ENCODE data around the gene HSPA9. TPM values are rescaled to one million over a fixed set of nuclear protein-coding genes. Genes with fewer than 3 reads are reported as not detected.

The HSPA9 gene
- total and polyA plus RNA-seq, 9 of the 15 experiments (the other 6 are each of a cell fraction or from before 2014, with no cell fraction given) = 195 to 583 (median 514) TPM

- TF ChIP-seq PHTF2 (CRISPR knock-in tag; IDR thresholded peaks at IDR 0.05) (no peak), ZNF124 (CRISPR knock-in tag; IDR thresholded peaks at IDR 0.05) (no peak), CCNT2 (IDR thresholded peaks at IDR 0.05; ENCODE audit: borderline replicate concordance, extremely low read depth, insufficient read length, low read depth, low read length) (peak; percentile 82), RBBP5 (IDR thresholded peaks at IDR 0.05; ENCODE audit: borderline replicate concordance, insufficient read depth, low read length, poor library complexity, severe bottlenecking) (peak; percentile 98), KLF16 (IDR thresholded peaks at IDR 0.05) (no peak), SAP30 (IDR thresholded peaks at IDR 0.05; ENCODE audit: borderline replicate concordance, insufficient read depth, low read depth, low read length, poor library complexity, severe bottlenecking) (peak; percentile 99), GTF2A2 (tag; IDR thresholded peaks at IDR 0.05) (0 out of 2 replicates have a peak, but pooled peaks have one; percentile 20), ZNF316 (IDR thresholded peaks at IDR 0.05) (no peak), POLR2AphosphoS2 (IDR thresholded peaks at IDR 0.05; ENCODE audit: low read length) (no peak; the same call in 1 of the 2 replicates), SNRNP70 (optimal IDR thresholded peaks at IDR 0.05; ENCODE audit: low read depth, low read length) (no peak), CREB3 (tag; conservative IDR thresholded peaks at IDR 0.05; ENCODE audit: low read depth) (no peak; the same call in 1 of the 2 replicates), SRSF1 (IDR thresholded peaks at IDR 0.05; ENCODE audit: low read depth, low read length) (no peak), SETDB1 (IDR thresholded peaks at IDR 0.05; ENCODE audit: low read length) (no peak), ZBED1 (IDR thresholded peaks at IDR 0.05) (no peak; the same call in 1 of the 2 replicates)
- TF ChIP-seq, protein P1, sequence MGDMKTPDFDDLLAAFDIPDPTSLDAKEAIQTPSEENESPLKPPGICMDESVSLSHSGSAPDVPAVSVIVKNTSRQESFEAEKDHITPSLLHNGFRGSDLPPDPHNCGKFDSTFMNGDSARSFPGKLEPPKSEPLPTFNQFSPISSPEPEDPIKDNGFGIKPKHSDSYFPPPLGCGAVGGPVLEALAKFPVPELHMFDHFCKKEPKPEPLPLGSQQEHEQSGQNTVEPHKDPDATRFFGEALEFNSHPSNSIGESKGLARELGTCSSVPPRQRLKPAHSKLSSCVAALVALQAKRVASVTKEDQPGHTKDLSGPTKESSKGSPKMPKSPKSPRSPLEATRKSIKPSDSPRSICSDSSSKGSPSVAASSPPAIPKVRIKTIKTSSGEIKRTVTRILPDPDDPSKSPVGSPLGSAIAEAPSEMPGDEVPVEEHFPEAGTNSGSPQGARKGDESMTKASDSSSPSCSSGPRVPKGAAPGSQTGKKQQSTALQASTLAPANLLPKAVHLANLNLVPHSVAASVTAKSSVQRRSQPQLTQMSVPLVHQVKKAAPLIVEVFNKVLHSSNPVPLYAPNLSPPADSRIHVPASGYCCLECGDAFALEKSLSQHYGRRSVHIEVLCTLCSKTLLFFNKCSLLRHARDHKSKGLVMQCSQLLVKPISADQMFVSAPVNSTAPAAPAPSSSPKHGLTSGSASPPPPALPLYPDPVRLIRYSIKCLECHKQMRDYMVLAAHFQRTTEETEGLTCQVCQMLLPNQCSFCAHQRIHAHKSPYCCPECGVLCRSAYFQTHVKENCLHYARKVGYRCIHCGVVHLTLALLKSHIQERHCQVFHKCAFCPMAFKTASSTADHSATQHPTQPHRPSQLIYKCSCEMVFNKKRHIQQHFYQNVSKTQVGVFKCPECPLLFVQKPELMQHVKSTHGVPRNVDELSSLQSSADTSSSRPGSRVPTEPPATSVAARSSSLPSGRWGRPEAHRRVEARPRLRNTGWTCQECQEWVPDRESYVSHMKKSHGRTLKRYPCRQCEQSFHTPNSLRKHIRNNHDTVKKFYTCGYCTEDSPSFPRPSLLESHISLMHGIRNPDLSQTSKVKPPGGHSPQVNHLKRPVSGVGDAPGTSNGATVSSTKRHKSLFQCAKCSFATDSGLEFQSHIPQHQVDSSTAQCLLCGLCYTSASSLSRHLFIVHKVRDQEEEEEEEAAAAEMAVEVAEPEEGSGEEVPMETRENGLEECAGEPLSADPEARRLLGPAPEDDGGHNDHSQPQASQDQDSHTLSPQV (IDR thresholded peaks at IDR 0.05) = peak; percentile 99
- TF ChIP-seq, protein P2, sequence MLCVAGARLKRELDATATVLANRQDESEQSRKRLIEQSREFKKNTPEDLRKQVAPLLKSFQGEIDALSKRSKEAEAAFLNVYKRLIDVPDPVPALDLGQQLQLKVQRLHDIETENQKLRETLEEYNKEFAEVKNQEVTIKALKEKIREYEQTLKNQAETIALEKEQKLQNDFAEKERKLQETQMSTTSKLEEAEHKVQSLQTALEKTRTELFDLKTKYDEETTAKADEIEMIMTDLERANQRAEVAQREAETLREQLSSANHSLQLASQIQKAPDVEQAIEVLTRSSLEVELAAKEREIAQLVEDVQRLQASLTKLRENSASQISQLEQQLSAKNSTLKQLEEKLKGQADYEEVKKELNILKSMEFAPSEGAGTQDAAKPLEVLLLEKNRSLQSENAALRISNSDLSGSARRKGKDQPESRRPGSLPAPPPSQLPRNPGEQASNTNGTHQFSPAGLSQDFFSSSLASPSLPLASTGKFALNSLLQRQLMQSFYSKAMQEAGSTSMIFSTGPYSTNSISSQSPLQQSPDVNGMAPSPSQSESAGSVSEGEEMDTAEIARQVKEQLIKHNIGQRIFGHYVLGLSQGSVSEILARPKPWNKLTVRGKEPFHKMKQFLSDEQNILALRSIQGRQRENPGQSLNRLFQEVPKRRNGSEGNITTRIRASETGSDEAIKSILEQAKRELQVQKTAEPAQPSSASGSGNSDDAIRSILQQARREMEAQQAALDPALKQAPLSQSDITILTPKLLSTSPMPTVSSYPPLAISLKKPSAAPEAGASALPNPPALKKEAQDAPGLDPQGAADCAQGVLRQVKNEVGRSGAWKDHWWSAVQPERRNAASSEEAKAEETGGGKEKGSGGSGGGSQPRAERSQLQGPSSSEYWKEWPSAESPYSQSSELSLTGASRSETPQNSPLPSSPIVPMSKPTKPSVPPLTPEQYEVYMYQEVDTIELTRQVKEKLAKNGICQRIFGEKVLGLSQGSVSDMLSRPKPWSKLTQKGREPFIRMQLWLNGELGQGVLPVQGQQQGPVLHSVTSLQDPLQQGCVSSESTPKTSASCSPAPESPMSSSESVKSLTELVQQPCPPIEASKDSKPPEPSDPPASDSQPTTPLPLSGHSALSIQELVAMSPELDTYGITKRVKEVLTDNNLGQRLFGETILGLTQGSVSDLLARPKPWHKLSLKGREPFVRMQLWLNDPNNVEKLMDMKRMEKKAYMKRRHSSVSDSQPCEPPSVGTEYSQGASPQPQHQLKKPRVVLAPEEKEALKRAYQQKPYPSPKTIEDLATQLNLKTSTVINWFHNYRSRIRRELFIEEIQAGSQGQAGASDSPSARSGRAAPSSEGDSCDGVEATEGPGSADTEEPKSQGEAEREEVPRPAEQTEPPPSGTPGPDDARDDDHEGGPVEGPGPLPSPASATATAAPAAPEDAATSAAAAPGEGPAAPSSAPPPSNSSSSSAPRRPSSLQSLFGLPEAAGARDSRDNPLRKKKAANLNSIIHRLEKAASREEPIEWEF (CRISPR knock-in tag; IDR thresholded peaks at IDR 0.05) = no peak
Measured at GRCh38 chr5:138575194-138576015, at the start of gene HSPA9 (continued).

All from K562 (cell line).